B cell (primary cell): ENCODE results near the gene ABHD12B. TPM values are rescaled to one million over a fixed set of nuclear protein-coding genes. Genes with fewer than 3 reads are reported as not detected.
A peak's percentile ranks its signal among the peaks of the same experiment; 100 is the strongest.

Experiments used
- ATAC-seq: fragments of 200-7000 bp; cut with Tn5 transposase; one replicate; pipeline ENCODE4 v1.10.0; 2021; ENCODE audit warnings: low read depth, mild to moderate bottlenecking, moderate number of reproducible peaks, moderate library complexity
- CTCF ChIA-PET: fragments of 350-600 bp; sonication (Branson Sonifier 250); formaldehyde crosslinking; loops from one replicate; lab custom pipeline; 2021; ENCODE audit warnings: antibody characterized with exemption, inconsistent platforms; lab: Charles Lee
- POLR2A ChIA-PET: fragments of 350-600 bp; sonication (Branson Sonifier 250); formaldehyde crosslinking; loops from one replicate; lab custom pipeline; 2021; ENCODE audit warnings: antibody characterized with exemption; lab: Charles Lee
- DNase-seq: peaks from one replicate; pipeline ENCODE4 v3.0.0; 2013
- H2AFZ ChIP-seq: 2 replicates; pipeline ENCODE4 v1.6.1; 2012; ENCODE audit warnings: mild to moderate bottlenecking, low read depth, low read length; ENCODE audit not compliant: insufficient read depth, poor library complexity, severe bottlenecking
- H3K27ac ChIP-seq, 2 donors: 1 replicate in 1 of 2; 2 replicates in 1 of 2; pipeline ENCODE4 v1.5.1; 2012 to 2013; ENCODE audit warnings: low read length in 2 of 2, mild to moderate bottlenecking in 2 of 2, moderate library complexity in 1 of 2
- H3K27me3 ChIP-seq, 4 experiments: fragments of 200-600 bp in 1 of 4; sonication (generic) in 1 of 4; replicated peaks in 1 of 4; 1 replicate in 2 of 4; 2 replicates in 2 of 4; pipeline versions ENCODE4 v1.6.1 to v1.7.0; 2013 to 2016; ENCODE audit warnings: low read length in 3 of 4, mild to moderate bottlenecking in 2 of 4, mixed read lengths in 1 of 4, moderate library complexity in 1 of 4; ENCODE audit not compliant: insufficient read depth in 4 of 4, control insufficient read depth in 3 of 4; ENCODE audit errors: control extremely low read depth in 1 of 4
- H3K36me3 ChIP-seq, 2 experiments: replicated peaks in 1 of 2; 1 replicate in 1 of 2; 2 replicates in 1 of 2; pipeline versions ENCODE4 v1.6.1 to v1.7.1; 2013; ENCODE audit warnings: low read length in 1 of 2; ENCODE audit not compliant: insufficient read depth in 2 of 2, control insufficient read depth in 1 of 2; ENCODE audit errors: control extremely low read depth in 1 of 2, extremely low read depth in 1 of 2
- H3K4me1 ChIP-seq, 2 donors: fragments of 200-600 bp in 1 of 2; sonication (generic) in 1 of 2; 1 replicate in 1 of 2; 2 replicates in 1 of 2; pipeline versions ENCODE4 v1.5.1 to v1.6.1; 2013 to 2017; ENCODE audit warnings: low read length in 2 of 2; ENCODE audit not compliant: control insufficient read depth in 2 of 2, insufficient read depth in 2 of 2
- H3K4me2 ChIP-seq: replicated peaks from 2 replicates; pipeline ENCODE3; 2012; ENCODE audit warnings: mild to moderate bottlenecking, low read depth, low read length; ENCODE audit not compliant: poor library complexity, severe bottlenecking
- H3K4me3 ChIP-seq, 5 experiments: fragments of 200-600 bp in 1 of 5; sonication (generic) in 1 of 5; 1 replicate in 3 of 5; 2 replicates in 2 of 5; pipeline versions ENCODE4 v1.5.1 to v1.7.0; 2011 to 2016; ENCODE audit warnings: low read length in 4 of 5, mild to moderate bottlenecking in 4 of 5, low read depth in 2 of 5, control low read depth in 1 of 5, moderate library complexity in 1 of 5; ENCODE audit not compliant: insufficient read depth in 1 of 5; ENCODE audit errors: control extremely low read depth in 1 of 5, extremely low read depth in 1 of 5
- H3K79me2 ChIP-seq: fragments of 200-600 bp; sonication (generic); one replicate; pipeline ENCODE4 v1.6.0; 2016; ENCODE audit warnings: low read length; ENCODE audit not compliant: control insufficient read depth, insufficient read depth
- H3K9ac ChIP-seq: fragments of 200-600 bp; sonication (generic); 2 replicates; pipeline ENCODE4 v1.6.1; 2017; ENCODE audit warnings: mild to moderate bottlenecking, low read length, moderate library complexity
- H3K9me3 ChIP-seq, 3 donors: one replicate each; pipeline versions ENCODE4 v1.6.1 to v1.7.1; 2013; ENCODE audit warnings: low read length in 2 of 3; ENCODE audit not compliant: control insufficient read depth in 2 of 3, insufficient read depth in 1 of 3; ENCODE audit errors: control extremely low read depth in 1 of 3
- H4K20me1 ChIP-seq: 2 replicates; pipeline ENCODE4 v1.6.0; 2012; ENCODE audit warnings: mild to moderate bottlenecking, low read length; ENCODE audit not compliant: insufficient read depth, control insufficient read depth, poor library complexity, severe bottlenecking
- H3K27ac Mint-ChIP-seq: one replicate; pipeline ENCODE4 v1.8.0; 2021; ENCODE audit warnings: mixed read lengths
- H3K27me3 Mint-ChIP-seq: one replicate; pipeline ENCODE4 v1.8.0; 2021; ENCODE audit warnings: mixed read lengths
- H3K4me1 Mint-ChIP-seq: one replicate; pipeline ENCODE4 v1.8.0; 2021; ENCODE audit warnings: mixed read lengths
- H3K4me3 Mint-ChIP-seq: one replicate; pipeline ENCODE4 v1.8.0; 2021; ENCODE audit warnings: mixed read lengths
- H3K9me3 Mint-ChIP-seq: one replicate; pipeline ENCODE4 v1.8.0; 2022; ENCODE audit warnings: mixed read lengths; ENCODE audit not compliant: insufficient read depth
- EZH2 ChIP-seq: IDR thresholded peaks from 2 replicates; pipeline ENCODE4 v1.6.1; 2012; ENCODE audit warnings: borderline replicate concordance, low read depth, mild to moderate bottlenecking, moderate library complexity, low read length; ENCODE audit not compliant: insufficient read depth, poor library complexity, severe bottlenecking
- WGBS: methylation state at CpG from one replicate; pipeline ENCODE4 v1.1.5; 2013; ENCODE audit warnings: missing lambda C conversion rate; ENCODE audit not compliant: insufficient coverage; 5-methylcytosine and 5-hydroxymethylcytosine counted together
- intact Hi-C: fragments of 100-400 bp; cut with micrococcal nuclease; formaldehyde crosslinking; loops from one replicate; pipeline ENCODE4 v1.10.0; 2022
- polyA plus RNA-seq: library from polyadenylated mRNA; depleted of rRNA; stranded (reverse); fragments of >200 nt; gene quantifications from 2 replicates; pipeline ENCODE4 v1.2.3, GENCODE V29; 2012
- total RNA-seq, 2 donors: library from RNA; stranded (reverse); fragments of 120-200 nt in 1 of 2; gene quantifications; 1 replicate in 1 of 2; 2 replicates in 1 of 2; pipeline versions ENCODE4 v1.2.3 to v1.2.4, GENCODE V29; 2013 to 2022
- TF ChIP-seq, protein P1 (sequence below): fragments of 200-600 bp; IDR thresholded peaks from one replicate; pipeline ENCODE4 v1.8.0; 2022; ENCODE audit warnings: antibody characterized with exemption, mild to moderate bottlenecking

Gene ABHD12B
- total and polyA plus RNA-seq, 2 donors (not counting 1 experiment from before 2014, with no cell fraction given): not detected

- Mint-ChIP-seq H3K27me3 (no peaks in the 10 kb centered on the region), H3K4me1 (peaks cover 69% of the 10 kb centered on the region), H3K9me3 (no peaks in the 10 kb centered on the region), H3K27ac (peak overlapping the region; percentile 91), H3K4me3 (peak overlapping the region; percentile 94)
- TF ChIP-seq, protein P1, sequence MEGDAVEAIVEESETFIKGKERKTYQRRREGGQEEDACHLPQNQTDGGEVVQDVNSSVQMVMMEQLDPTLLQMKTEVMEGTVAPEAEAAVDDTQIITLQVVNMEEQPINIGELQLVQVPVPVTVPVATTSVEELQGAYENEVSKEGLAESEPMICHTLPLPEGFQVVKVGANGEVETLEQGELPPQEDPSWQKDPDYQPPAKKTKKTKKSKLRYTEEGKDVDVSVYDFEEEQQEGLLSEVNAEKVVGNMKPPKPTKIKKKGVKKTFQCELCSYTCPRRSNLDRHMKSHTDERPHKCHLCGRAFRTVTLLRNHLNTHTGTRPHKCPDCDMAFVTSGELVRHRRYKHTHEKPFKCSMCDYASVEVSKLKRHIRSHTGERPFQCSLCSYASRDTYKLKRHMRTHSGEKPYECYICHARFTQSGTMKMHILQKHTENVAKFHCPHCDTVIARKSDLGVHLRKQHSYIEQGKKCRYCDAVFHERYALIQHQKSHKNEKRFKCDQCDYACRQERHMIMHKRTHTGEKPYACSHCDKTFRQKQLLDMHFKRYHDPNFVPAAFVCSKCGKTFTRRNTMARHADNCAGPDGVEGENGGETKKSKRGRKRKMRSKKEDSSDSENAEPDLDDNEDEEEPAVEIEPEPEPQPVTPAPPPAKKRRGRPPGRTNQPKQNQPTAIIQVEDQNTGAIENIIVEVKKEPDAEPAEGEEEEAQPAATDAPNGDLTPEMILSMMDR: no peak
- TF ChIP-seq EZH2: no peak
- H3K4me3 ChIP-seq: peak overlapping the region; percentile 70 to 90 (median 75)
- DNase-seq: no peak
- CTCF ChIA-PET: interaction anchor here (0.7 to 3.5 kb wide), 14 partner anchors 8 to 56 kb away, joined by 3 to 47 read pairs (median 4); no protein-coding TSS in a partner anchor
- H3K9ac ChIP-seq: peak overlapping the region; percentile 65
- H3K79me2 ChIP-seq: peaks cover 67% of the 10 kb centered on the region
- H3K4me2 ChIP-seq: peak overlapping the region; percentile 87
- ATAC-seq: no peak
- intact Hi-C loops: loop anchor here (1.0 to 10.0 kb wide), 8 partner anchors 7 to 1195 kb away; partner anchors contain the start of genes DMAC2L, L2HGDH and SAV1
- H3K36me3 ChIP-seq: peaks cover 5 to 13% of the 10 kb centered on the region in 2 experiments
- peak overlapping the region; percentile 93 to 95 for H3K27ac ChIP-seq
- peaks cover 51 to 56% of the 10 kb centered on the region in 2 donors for H3K4me1 ChIP-seq
- H3K9me3 ChIP-seq: no peaks in the 10 kb centered on the region
- POLR2A ChIA-PET: interaction anchor here (0.5 to 3.9 kb wide), 11 partner anchors 9 to 1227 kb away, joined by 3 to 24 read pairs (median 4); no protein-coding TSS in a partner anchor
- H4K20me1 ChIP-seq: peaks cover 8% of the 10 kb centered on the region
- H3K27me3 ChIP-seq: no peaks in the 10 kb centered on the region
- peak overlapping the region; percentile 57 for H2AFZ ChIP-seq
- WGBS: 2% methylated on average over 12 of the region's 14 CpGs
These were observed 42.3 kb upstream of the ABHD12B start for GRCh38 chr14:50829489-50830043.
